DOHH2 (cell line): ENCODE data around the gene TFAM.

Experiments
- H3F3A ChIP-seq: fragments of 200-600 bp; sonication (generic), shearing (Covaris generic); 2 replicates; pipeline ENCODE4 v1.6.0; 2016; ENCODE audit warnings: antibody characterized with exemption, mild to moderate bottlenecking; ENCODE audit not compliant: control insufficient read depth, insufficient read depth
- H3K27ac ChIP-seq: fragments of 200-600 bp; sonication (generic); 2 replicates; pipeline ENCODE4 v1.5.1; 2014; ENCODE audit warnings: low read depth, mild to moderate bottlenecking, low read length, moderate library complexity
- H3K27me3 ChIP-seq: fragments of 200-600 bp; sonication (generic); 2 replicates; pipeline ENCODE4 v1.6.1; 2014; ENCODE audit warnings: mild to moderate bottlenecking, low read length, mixed read lengths; ENCODE audit not compliant: control insufficient read depth
- H3K36me3 ChIP-seq: fragments of 200-600 bp; sonication (generic); 2 replicates; pipeline ENCODE4 v1.6.1; 2014; ENCODE audit warnings: mild to moderate bottlenecking, low read length, moderate library complexity, mixed read lengths; ENCODE audit not compliant: control insufficient read depth
- H3K4me1 ChIP-seq: fragments of 200-600 bp; sonication (generic); 2 replicates; pipeline ENCODE4 v1.6.1; 2014; ENCODE audit warnings: mild to moderate bottlenecking, low read length, mixed read lengths; ENCODE audit not compliant: control insufficient read depth
- H3K4me2 ChIP-seq: fragments of 200-600 bp; sonication (generic); 2 replicates; pipeline ENCODE4 v1.6.0; 2014; ENCODE audit warnings: mild to moderate bottlenecking, low read length, moderate library complexity
- H3K4me3 ChIP-seq: fragments of 200-600 bp; sonication (generic); 2 replicates; pipeline ENCODE4 v1.5.1; 2014; ENCODE audit warnings: mild to moderate bottlenecking, low read length, mixed read lengths
- H3K79me2 ChIP-seq: fragments of 200-600 bp; sonication (generic); 2 replicates; pipeline ENCODE4 v1.6.1; 2014; ENCODE audit warnings: mild to moderate bottlenecking, low read length, mixed read lengths; ENCODE audit not compliant: control insufficient read depth
- H3K9me2 ChIP-seq: fragments of 200-600 bp; sonication (generic); replicated peaks from 2 replicates; pipeline ENCODE4 v1.6.1; 2014; ENCODE audit warnings: mild to moderate bottlenecking, low read length, mixed read lengths; ENCODE audit not compliant: control insufficient read depth
- H3K9me3 ChIP-seq: fragments of 200-600 bp; sonication (generic); 2 replicates; pipeline ENCODE4 v1.6.1; 2014; ENCODE audit warnings: antibody characterized with exemption, low read length, mixed read lengths; ENCODE audit not compliant: control insufficient read depth, insufficient read depth
- H4K20me1 ChIP-seq: fragments of 200-600 bp; sonication (generic); 2 replicates; pipeline ENCODE4 v1.6.0; 2014; ENCODE audit warnings: low read depth, mild to moderate bottlenecking, antibody characterized with exemption, low read length, moderate library complexity; ENCODE audit not compliant: control insufficient read depth, insufficient read depth
- CTCF ChIP-seq: fragments of 200-600 bp; sonication (generic); IDR thresholded peaks from one replicate; pipeline ENCODE4 v1.5.1; 2014; ENCODE audit warnings: antibody characterized with exemption, mild to moderate bottlenecking, low read depth, low read length; ENCODE audit not compliant: poor library complexity, severe bottlenecking
- EZH2phosphoT487 ChIP-seq: fragments of 200-600 bp; sonication (generic); IDR thresholded peaks from 2 replicates; pipeline ENCODE4 v1.6.1; 2017; ENCODE audit warnings: borderline replicate concordance, mild to moderate bottlenecking, antibody characterized with exemption, low read length, moderate library complexity, mixed read lengths

TFAM gene

GRCh38 chr10:58438340-58438871 lies 53.2 kb downstream of the TFAM start:
- no peak for TF ChIP-seq EZH2phosphoT487
- no peak for TF ChIP-seq CTCF

GRCh38 chr10:58438986-58439385 lies 53.8 kb downstream of the TFAM start:
- no peak overlapping the region for H3K4me2 ChIP-seq
- H3K36me3 ChIP-seq, result no peaks in the 10 kb centered on the region
- no peaks in the 10 kb centered on the region for H3K9me3 ChIP-seq
- H3K79me2 ChIP-seq, result no peaks in the 10 kb centered on the region
- H3K9me2 ChIP-seq, result no peaks in the 10 kb centered on the region; the same call in 1 of the 2 replicates
- no peak overlapping the region for H3K4me3 ChIP-seq
- TF ChIP-seq EZH2phosphoT487, result no peak
- no peak for TF ChIP-seq CTCF
- H4K20me1 ChIP-seq, result no peaks in the 10 kb centered on the region
- no peaks in the 10 kb centered on the region for H3K27me3 ChIP-seq
- no peaks in the 10 kb centered on the region for H3F3A ChIP-seq
- no peaks in the 10 kb centered on the region for H3K4me1 ChIP-seq
- H3K27ac ChIP-seq, result no peak overlapping the region

More at GRCh38 chr10:58438340-58438871, 53.2 kb downstream of the TFAM start:
- no peak overlapping the region for H3K4me3 ChIP-seq
- H3K79me2 ChIP-seq, result no peaks in the 10 kb centered on the region
- H3K9me2 ChIP-seq, result no peaks in the 10 kb centered on the region; the same call in 1 of the 2 replicates
- H3K27me3 ChIP-seq, result no peaks in the 10 kb centered on the region
- H3K4me1 ChIP-seq, result no peaks in the 10 kb centered on the region
- no peak overlapping the region for H3K4me2 ChIP-seq
- no peaks in the 10 kb centered on the region for H3K9me3 ChIP-seq
- no peaks in the 10 kb centered on the region for H4K20me1 ChIP-seq
- H3K36me3 ChIP-seq, result no peaks in the 10 kb centered on the region
- H3F3A ChIP-seq, result no peaks in the 10 kb centered on the region
- H3K27ac ChIP-seq, result no peak overlapping the region

GRCh38 chr10:58439632-58440364 lies 54.6 kb downstream of the TFAM start:
- Histone ChIP-seq H3K36me3 (no peaks in the 10 kb centered on the region), H3K4me2 (no peak overlapping the region), H3K27me3 (no peaks in the 10 kb centered on the region), H3F3A (no peaks in the 10 kb centered on the region), H4K20me1 (no peaks in the 10 kb centered on the region), H3K79me2 (no peaks in the 10 kb centered on the region), H3K9me2 (no peaks in the 10 kb centered on the region; the same call in 1 of the 2 replicates), H3K27ac (no peak overlapping the region), H3K4me1 (no peaks in the 10 kb centered on the region), H3K9me3 (no peaks in the 10 kb centered on the region), H3K4me3 (no peak overlapping the region)
- no peak for TF ChIP-seq EZH2phosphoT487
- no peak for TF ChIP-seq CTCF
